HEK293T (cell line): Measurements from ENCODE around the gene SLC12A5.
"Not testable (repeated sequence)": the region's sequence is repeated elsewhere in the genome, so short reads cannot be mapped to it uniquely, and the experiment has no call there.

ENCODE experiments used
- CTCF ChIA-PET: fragments of 350-600 bp; formaldehyde crosslinking; extraction: SDS; loops from one replicate; lab custom pipeline; 2021; ENCODE audit warnings: antibody characterized with exemption, inconsistent platforms; lab: Yijun Ruan, JAX
- POLR2A ChIA-PET: fragments of 350-600 bp; formaldehyde crosslinking; extraction: SDS; loops from one replicate; lab custom pipeline; 2020; ENCODE audit warnings: antibody characterized with exemption, inconsistent platforms; lab: Yijun Ruan, JAX
- DNase-seq: peaks from one replicate; pipeline ENCODE4 v3.0.0; 2012; ENCODE audit warnings: mixed read lengths; ENCODE audit errors: extremely low spot score
- ARNT ChIP-seq: fragments of 450-650 bp; IDR thresholded peaks from 2 replicates; pipeline ENCODE4 v1.6.1; 2017; ENCODE audit warnings: mild to moderate bottlenecking
- BHLHE40 ChIP-seq: fragments of 450-650 bp; IDR thresholded peaks from 2 replicates; pipeline ENCODE4 v1.6.1; 2016; ENCODE audit warnings: mild to moderate bottlenecking, moderate library complexity, borderline replicate concordance
- CTBP1 ChIP-seq: fragments of 450-650 bp; IDR thresholded peaks from 2 replicates; pipeline ENCODE4 v1.6.1; 2016; ENCODE audit warnings: borderline replicate concordance
- ELF4 ChIP-seq: fragments of 450-650 bp; IDR thresholded peaks from 2 replicates; pipeline ENCODE4 v1.6.1; 2017; ENCODE audit warnings: antibody characterized with exemption
- FOXA1 ChIP-seq: fragments of 450-650 bp; IDR thresholded peaks from 2 replicates; pipeline ENCODE4 v1.6.1; 2016; ENCODE audit warnings: mild to moderate bottlenecking
- FOXK2 ChIP-seq: fragments of 450-650 bp; IDR thresholded peaks from 2 replicates; pipeline ENCODE4 v1.6.1; 2016; ENCODE audit warnings: mild to moderate bottlenecking
- FOXM1 ChIP-seq: fragments of 450-650 bp; IDR thresholded peaks from 2 replicates; pipeline ENCODE4 v1.6.1; 2017; ENCODE audit warnings: mild to moderate bottlenecking, borderline replicate concordance
- HDGF ChIP-seq: fragments of 450-650 bp; IDR thresholded peaks from 2 replicates; pipeline ENCODE4 v1.6.1; 2017; ENCODE audit warnings: antibody characterized with exemption, borderline replicate concordance
- L3MBTL2 ChIP-seq: fragments of 450-650 bp; conservative IDR thresholded peaks from 2 replicates; pipeline ENCODE4 v1.6.1; 2016; ENCODE audit warnings: mild to moderate bottlenecking
- LEF1 ChIP-seq: fragments of 450-650 bp; IDR thresholded peaks from 2 replicates; pipeline ENCODE4 v1.6.1; 2017; ENCODE audit warnings: mild to moderate bottlenecking, borderline replicate concordance
- NFRKB ChIP-seq: fragments of 450-650 bp; IDR thresholded peaks from 2 replicates; pipeline ENCODE4 v1.6.1; 2016; ENCODE audit warnings: mild to moderate bottlenecking, moderate library complexity
- SP1 ChIP-seq: fragments of 450-650 bp; IDR thresholded peaks from 2 replicates; pipeline ENCODE4 v1.6.1; 2017
- SUZ12 ChIP-seq: fragments of 450-650 bp; IDR thresholded peaks from 2 replicates; pipeline ENCODE4 v1.6.1; 2016; ENCODE audit warnings: mild to moderate bottlenecking
- TARDBP ChIP-seq: fragments of 450-650 bp; IDR thresholded peaks from 2 replicates; pipeline ENCODE4 v1.6.1; 2016
- ZNF384 ChIP-seq: fragments of 450-650 bp; IDR thresholded peaks from 2 replicates; pipeline ENCODE4 v1.6.1; 2016
- TF ChIP-seq, protein P1 (sequence below): fragments of 450-650 bp; IDR thresholded peaks from 2 replicates; pipeline ENCODE4 v1.6.1; 2016

SLC12A5 gene

GRCh38 chr20:46085179-46085851, 56.3 kb downstream of the SLC12A5 start:
- DNase-seq, result no peak
- no peak for TF ChIP-seq ZNF384
- TF ChIP-seq, protein P1, sequence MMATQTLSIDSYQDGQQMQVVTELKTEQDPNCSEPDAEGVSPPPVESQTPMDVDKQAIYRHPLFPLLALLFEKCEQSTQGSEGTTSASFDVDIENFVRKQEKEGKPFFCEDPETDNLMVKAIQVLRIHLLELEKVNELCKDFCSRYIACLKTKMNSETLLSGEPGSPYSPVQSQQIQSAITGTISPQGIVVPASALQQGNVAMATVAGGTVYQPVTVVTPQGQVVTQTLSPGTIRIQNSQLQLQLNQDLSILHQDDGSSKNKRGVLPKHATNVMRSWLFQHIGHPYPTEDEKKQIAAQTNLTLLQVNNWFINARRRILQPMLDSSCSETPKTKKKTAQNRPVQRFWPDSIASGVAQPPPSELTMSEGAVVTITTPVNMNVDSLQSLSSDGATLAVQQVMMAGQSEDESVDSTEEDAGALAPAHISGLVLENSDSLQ, result no peak
- no peak for TF ChIP-seq FOXA1
- no peak for TF ChIP-seq LEF1
- TF ChIP-seq TARDBP, result no peak
- no peak for TF ChIP-seq HDGF
- TF ChIP-seq BHLHE40, result no peak
- no peak for TF ChIP-seq ELF4
- no peak for TF ChIP-seq FOXK2
- no peak for TF ChIP-seq FOXM1
- TF ChIP-seq CTBP1, result no peak
- TF ChIP-seq SP1, result no peak
- no peak for TF ChIP-seq SUZ12
- TF ChIP-seq NFRKB, result no peak
- no peak for TF ChIP-seq L3MBTL2
- no peak for TF ChIP-seq ARNT
- CTCF ChIA-PET, result interaction anchor here (0.6 to 2.1 kb wide), 3 partner anchors 71 to 100 kb away, joined by 3 to 6 read pairs (median 5); no protein-coding TSS in a partner anchor
- POLR2A ChIA-PET, result interaction anchor here (0.8 kb wide), 1 partner anchor 63 kb away, joined by 3 read pairs; no protein-coding TSS in a partner anchor

- ChIA-PET CTCF (interaction anchor here (1.1 to 1.5 kb wide), 2 partner anchors 73 to 117 kb away, joined by 3 to 8 read pairs; no protein-coding TSS in a partner anchor), POLR2A (no interaction called here)
- TF ChIP-seq SP1, result no peak
- TF ChIP-seq, protein P1, result peak; percentile 50
- no peak for TF ChIP-seq NFRKB
- TF ChIP-seq FOXM1, result no peak
- no peak for TF ChIP-seq ZNF384
- TF ChIP-seq TARDBP, result no peak
- TF ChIP-seq ELF4, result no peak
- no peak for TF ChIP-seq L3MBTL2
- no peak for DNase-seq
These were observed 58.1 kb downstream of the SLC12A5 start for GRCh38 chr20:46087161-46087560.

- CTCF ChIA-PET, result interaction anchor here (0.6 to 1.5 kb wide), 3 partner anchors 41 to 1569 kb away, joined by 3 to 8 read pairs (median 4); no protein-coding TSS in a partner anchor
- DNase-seq, result peak; percentile 16
- no peak for TF ChIP-seq BHLHE40
- TF ChIP-seq ARNT, result no peak
- no peak for TF ChIP-seq TARDBP
- no peak for TF ChIP-seq FOXK2
- no peak for TF ChIP-seq ZNF384
- no peak for TF ChIP-seq FOXA1
- TF ChIP-seq NFRKB, result no peak
- TF ChIP-seq, protein P1, result no peak
- TF ChIP-seq ELF4, result no peak
- TF ChIP-seq CTBP1, result no peak
- TF ChIP-seq SUZ12, result no peak
- POLR2A ChIA-PET, result interaction anchor here (0.7 kb wide), 2 partner anchors 66 to 154 kb away, joined by 3 to 4 read pairs; partner anchors contain the start of gene PCIF1
These were observed 59.6 kb downstream of the SLC12A5 start for GRCh38 chr20:46088409-46089166.

GRCh38 chr20:46089167-46089416, 60.1 kb downstream of the SLC12A5 start:
- DNase-seq, result no peak
- ChIA-PET POLR2A (interaction anchor here (0.7 kb wide), 2 partner anchors 66 to 154 kb away, joined by 3 to 4 read pairs; partner anchors contain the start of gene PCIF1), CTCF (interaction anchor here (0.7 kb wide), 1 partner anchor 40 kb away, joined by 3 read pairs; no protein-coding TSS in a partner anchor)
- TF ChIP-seq HDGF, result no peak
- TF ChIP-seq CTBP1, result no peak
- no peak for TF ChIP-seq NFRKB
- no peak for TF ChIP-seq SUZ12
- no peak for TF ChIP-seq TARDBP

DNA sequence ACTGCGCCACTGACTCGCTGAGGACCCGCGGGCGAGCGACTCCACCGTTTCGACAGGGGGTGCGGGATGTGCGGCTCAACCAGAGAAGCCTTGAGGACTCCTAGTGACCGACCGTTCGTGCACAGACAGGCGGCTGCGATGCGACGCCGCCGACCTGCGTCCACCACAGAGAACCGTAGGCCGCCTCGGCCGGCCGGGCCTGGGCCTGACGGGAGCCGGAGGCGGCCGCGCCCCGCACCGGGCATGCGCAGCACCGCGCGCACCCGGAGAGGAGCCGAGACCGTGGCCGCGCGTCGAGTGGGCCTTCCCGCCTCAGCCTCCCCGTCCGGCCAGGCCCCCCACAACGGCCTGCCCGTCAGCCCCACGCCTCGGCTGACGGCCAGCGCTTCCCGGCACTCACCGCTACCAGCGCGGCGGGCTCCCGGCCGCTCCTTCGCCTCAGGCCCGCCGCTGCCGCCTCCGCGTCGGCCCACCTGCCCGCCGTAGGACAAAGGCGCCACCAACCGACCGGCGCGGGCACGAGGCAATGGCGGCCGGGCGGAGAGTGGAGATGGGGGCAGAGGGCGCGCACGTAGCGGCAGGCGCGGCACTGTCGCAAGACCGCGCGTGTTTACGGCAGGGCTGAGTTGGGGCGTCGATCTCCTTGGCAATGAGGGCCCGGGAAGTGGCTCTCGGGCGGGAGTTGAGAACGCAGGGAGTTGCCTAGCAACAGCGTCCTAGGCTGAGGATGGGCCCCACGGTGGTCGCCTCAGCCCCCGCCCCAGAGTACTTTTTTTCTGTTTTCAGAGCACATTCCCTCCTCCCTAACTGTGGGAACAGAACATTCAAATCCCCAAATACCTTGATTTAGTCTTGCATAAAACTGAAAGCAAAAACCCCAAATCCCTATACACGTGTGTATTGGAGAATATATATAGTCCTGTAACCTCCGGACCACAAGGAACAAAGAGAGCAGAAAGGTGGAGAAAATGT, 60.7 kb downstream of the SLC12A5 start, which contains the start of gene NCOA5:
Gene NCOA5, minus strand, starts transcription at position 546 of the 972 bp plus-strand sequence. CDS start 10,538 bp downstream, outside the sequence.
- peak; percentile 92 for DNase-seq
- TF ChIP-seq SP1 (no peak), ARNT (0 out of 2 replicates have a peak, but pooled peaks have one; percentile 53), FOXM1 (no peak), L3MBTL2 (peak; percentile 34), CTBP1 (no peak), HDGF (no peak), ELF4 (no peak), FOXK2 (no peak)
- ChIA-PET CTCF (no interaction called here), POLR2A (no interaction called here)

DNA sequence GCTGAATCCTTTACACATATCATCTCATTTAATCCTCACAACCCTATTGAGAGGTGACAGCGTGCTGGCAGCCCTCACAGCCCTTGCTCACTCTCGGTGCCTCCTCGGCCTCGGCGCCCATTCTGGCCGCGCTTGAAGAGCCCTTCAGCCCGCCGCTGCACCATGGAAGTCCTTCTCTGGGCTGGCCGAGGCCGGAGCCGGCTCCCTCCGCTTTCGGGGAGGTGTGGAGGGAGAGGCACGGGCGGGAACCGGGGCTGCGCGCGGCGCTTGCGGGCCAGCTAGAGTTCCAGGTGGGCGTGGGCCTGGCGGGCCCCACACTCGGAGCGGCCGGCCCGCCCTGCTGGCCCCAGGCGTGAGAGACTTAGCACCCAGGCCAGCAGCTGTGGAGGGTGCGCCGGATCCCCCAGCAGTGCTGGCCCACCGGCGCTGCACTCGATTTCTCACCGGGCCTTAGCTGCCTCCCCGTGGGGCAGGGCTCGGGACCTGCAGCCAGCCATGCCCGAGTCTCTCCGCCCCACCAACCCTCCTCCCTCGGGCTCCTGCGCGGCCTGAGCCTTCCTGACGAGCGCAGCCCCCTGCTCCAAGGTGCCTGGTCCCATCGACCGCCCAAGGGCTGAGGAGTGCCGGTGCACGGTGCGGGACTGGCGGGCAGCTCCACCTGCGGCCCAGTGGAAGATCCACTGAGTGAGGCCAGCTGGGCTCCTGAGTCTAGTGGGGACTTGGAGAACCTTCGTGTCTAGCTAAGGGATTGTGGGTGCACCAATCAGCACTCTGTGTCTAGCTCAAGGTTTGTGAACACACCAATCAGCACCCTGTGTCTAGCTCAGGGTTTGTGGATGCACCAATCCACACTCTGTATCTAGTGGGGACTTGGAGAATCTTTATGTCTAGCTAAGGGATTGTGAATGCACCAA, 62.9 kb downstream of the SLC12A5 start:
- POLR2A ChIA-PET, CTCF ChIA-PET, DNase-seq: not testable (repeated sequence)
